Nephron (organoid): ENCODE data around the gene CYB561.

Experiments
- H3K27ac Mint-ChIP-seq, 3 experiments: 2 replicates each; pipeline ENCODE4 v1.8.0; 2020; ENCODE audit warnings: mixed read lengths in 3 of 3, mild to moderate bottlenecking in 2 of 3, moderate library complexity in 1 of 3
- H3K27me3 Mint-ChIP-seq: 2 replicates; pipeline ENCODE4 v1.8.0; 2021; ENCODE audit warnings: low read depth, mild to moderate bottlenecking, moderate library complexity, mixed read lengths
- H3K36me3 Mint-ChIP-seq: 2 replicates; pipeline ENCODE4 v1.8.0; 2020; ENCODE audit warnings: low read depth, mixed read lengths
- H3K4me1 Mint-ChIP-seq: 2 replicates; pipeline ENCODE4 v1.8.0; 2020; ENCODE audit warnings: mixed read lengths
- H3K4me3 Mint-ChIP-seq, 3 experiments: 2 replicates each; pipeline ENCODE4 v1.8.0; 2020; ENCODE audit warnings: mild to moderate bottlenecking in 3 of 3, mixed read lengths in 3 of 3, moderate library complexity in 2 of 3
- H3K9me3 Mint-ChIP-seq: 2 replicates; pipeline ENCODE4 v1.8.0; 2020; ENCODE audit warnings: mixed read lengths
- TF ChIP-seq, protein P1 (sequence below), 3 experiments: fragments of 200-600 bp; sonication (generic); IDR thresholded peaks; one replicate each; pipeline ENCODE4 v1.5.0; 2021; ENCODE audit warnings: antibody characterized with exemption in 3 of 3; ENCODE audit not compliant: unreplicated experiment in 3 of 3

Gene CYB561

DNA sequence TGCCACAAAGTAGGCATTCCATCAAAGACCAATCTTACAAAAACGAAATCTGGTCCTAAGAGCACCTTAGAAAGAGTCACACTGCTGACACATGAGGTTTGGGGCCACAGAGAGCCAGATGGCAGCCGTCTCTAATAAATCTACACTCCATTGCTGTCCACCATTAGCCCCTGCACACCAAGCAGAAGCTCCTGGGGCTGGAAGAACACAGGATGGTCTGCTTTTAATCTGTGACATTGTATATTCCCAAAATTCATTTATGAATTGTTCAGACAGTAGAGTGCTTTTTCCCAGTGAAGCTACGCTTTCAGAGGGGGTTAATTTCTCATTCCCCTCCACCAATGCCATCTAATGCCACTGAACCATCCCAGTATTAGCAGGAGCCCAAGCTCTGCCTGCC is 1.6 kb downstream of the CYB561 start:
- no peaks in the 10 kb centered on the region for H3K9me3 Mint-ChIP-seq
- TF ChIP-seq, protein P1, sequence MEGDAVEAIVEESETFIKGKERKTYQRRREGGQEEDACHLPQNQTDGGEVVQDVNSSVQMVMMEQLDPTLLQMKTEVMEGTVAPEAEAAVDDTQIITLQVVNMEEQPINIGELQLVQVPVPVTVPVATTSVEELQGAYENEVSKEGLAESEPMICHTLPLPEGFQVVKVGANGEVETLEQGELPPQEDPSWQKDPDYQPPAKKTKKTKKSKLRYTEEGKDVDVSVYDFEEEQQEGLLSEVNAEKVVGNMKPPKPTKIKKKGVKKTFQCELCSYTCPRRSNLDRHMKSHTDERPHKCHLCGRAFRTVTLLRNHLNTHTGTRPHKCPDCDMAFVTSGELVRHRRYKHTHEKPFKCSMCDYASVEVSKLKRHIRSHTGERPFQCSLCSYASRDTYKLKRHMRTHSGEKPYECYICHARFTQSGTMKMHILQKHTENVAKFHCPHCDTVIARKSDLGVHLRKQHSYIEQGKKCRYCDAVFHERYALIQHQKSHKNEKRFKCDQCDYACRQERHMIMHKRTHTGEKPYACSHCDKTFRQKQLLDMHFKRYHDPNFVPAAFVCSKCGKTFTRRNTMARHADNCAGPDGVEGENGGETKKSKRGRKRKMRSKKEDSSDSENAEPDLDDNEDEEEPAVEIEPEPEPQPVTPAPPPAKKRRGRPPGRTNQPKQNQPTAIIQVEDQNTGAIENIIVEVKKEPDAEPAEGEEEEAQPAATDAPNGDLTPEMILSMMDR (IDR thresholded peaks at IDR 0.05; ENCODE audit: unreplicated experiment in 3 of 3): no peak
- no peaks in the 10 kb centered on the region for H3K36me3 Mint-ChIP-seq
- peak overlapping the region in 2 of 3 experiments; percentile 57 to 64 for H3K27ac Mint-ChIP-seq
- peaks cover 22% of the 10 kb centered on the region for H3K4me1 Mint-ChIP-seq
- H3K27me3 Mint-ChIP-seq: peaks cover 11% of the 10 kb centered on the region
- H3K4me3 Mint-ChIP-seq: peak overlapping the region; percentile 80 to 82 (median 82)

DNA sequence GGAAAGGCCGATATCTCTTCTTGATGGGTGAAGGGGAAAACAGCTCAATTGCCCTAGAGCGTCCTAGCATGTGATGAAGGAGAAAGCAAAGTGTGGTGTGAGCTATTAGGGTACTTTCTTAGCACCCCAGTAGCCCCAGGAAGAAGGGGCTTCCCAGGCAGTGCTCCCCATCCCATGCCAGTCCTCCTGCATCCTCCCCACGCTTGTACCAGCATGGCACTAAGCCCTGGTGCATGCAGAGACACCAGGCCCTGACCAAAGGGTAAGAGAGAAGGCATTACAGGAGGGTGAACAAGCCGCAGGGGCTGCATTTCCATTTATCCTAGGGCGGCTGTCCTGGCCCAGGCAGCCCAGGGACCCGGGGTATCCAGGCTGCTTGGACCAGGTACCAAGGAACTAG is 3.1 kb downstream of the CYB561 start:
- Mint-ChIP-seq H3K9me3 (no peaks in the 10 kb centered on the region), H3K27ac (peak overlapping the region in 1 of 3 experiments; percentile 4), H3K4me3 (peak overlapping the region in 1 of 3 experiments; percentile 20), H3K27me3 (peaks cover 7% of the 10 kb centered on the region), H3K4me1 (peaks cover 18% of the 10 kb centered on the region), H3K36me3 (no peaks in the 10 kb centered on the region)
- TF ChIP-seq, protein P1 (IDR thresholded peaks at IDR 0.05; ENCODE audit: unreplicated experiment in 3 of 3): no peak

DNA sequence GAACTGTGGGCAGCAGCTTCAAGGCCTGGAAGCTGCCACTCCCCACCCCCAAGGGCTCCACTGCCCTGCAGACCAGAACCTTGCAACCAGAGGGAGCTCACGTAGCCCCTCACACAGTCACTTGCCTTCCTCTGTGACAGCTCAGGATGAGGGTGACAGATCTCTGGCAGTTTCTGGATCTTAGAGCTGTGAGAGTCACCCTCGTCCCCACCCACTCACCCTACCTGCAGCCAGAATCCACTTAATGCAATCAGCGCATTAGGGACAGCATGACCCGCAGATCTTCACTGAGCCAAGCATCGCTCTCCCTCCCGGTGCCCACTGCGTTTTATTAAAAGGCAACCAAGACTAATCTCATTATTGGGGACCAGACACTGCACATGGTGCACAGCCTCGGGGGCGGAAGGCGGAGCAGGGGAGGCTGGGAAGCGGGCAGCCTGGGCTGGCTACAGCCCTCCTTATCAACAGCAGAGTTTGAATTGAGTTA is 3.5 kb downstream of the CYB561 start:
- Mint-ChIP-seq H3K27me3 (peaks cover 7% of the 10 kb centered on the region), H3K4me1 (peaks cover 16% of the 10 kb centered on the region), H3K4me3 (peak overlapping the region in 1 of 3 experiments; percentile 36), H3K9me3 (no peaks in the 10 kb centered on the region), H3K27ac (peak overlapping the region in 1 of 3 experiments; percentile 4), H3K36me3 (no peaks in the 10 kb centered on the region)
- TF ChIP-seq, protein P1 (IDR thresholded peaks at IDR 0.05; ENCODE audit: unreplicated experiment in 3 of 3): peak in 2 of 3 experiments; percentile 13 to 14

DNA sequence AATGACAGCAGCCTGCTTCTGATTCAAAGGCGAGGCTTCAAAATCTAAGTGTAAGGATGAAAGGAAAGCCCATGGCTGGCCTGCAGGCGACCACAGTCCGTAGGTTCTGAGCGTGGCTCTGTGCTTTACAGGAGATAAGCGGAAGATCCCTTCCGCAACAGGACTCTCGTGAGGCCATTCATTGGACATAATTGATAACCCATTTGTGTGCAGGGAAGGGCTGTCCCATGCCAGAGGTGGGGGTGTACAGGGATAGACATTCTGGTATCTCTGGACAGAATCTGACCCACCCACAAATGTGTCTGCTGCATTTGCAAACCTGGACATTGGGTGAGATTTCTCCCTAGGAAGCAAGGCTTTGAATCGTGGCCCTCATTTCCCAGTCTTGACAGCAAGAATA is 4.0 kb downstream of the CYB561 start:
- Mint-ChIP-seq H3K9me3 (no peaks in the 10 kb centered on the region), H3K4me1 (peaks cover 11% of the 10 kb centered on the region), H3K36me3 (no peaks in the 10 kb centered on the region), H3K27ac (no peak overlapping the region), H3K4me3 (no peak overlapping the region), H3K27me3 (peaks cover 7% of the 10 kb centered on the region)
- TF ChIP-seq, protein P1 (IDR thresholded peaks at IDR 0.05; ENCODE audit: unreplicated experiment in 3 of 3): no peak

DNA sequence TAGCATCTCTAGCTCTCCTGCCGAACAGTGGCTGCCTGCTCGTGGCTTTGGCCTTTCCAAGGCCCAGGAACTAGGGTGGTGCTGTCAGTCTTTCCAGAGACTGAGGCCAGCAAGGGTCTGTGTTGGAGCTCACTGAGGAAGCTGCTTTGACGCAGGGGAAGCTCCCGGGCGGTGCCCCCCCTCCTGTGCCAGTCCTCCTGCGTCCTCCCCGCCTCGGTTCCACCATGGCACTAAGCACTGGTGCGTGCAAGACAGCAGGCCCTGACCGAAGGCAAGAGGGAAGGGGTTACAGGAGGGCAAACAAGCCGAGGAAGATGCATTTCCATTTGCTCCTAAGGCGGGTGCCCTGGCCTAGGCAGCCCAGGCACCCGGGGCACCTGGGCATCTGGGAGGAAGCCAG is 4.5 kb downstream of the CYB561 start:
- Mint-ChIP-seq H3K9me3 (no peaks in the 10 kb centered on the region), H3K27me3 (peaks cover 7% of the 10 kb centered on the region), H3K36me3 (no peaks in the 10 kb centered on the region), H3K27ac (no peak overlapping the region), H3K4me1 (peaks cover 11% of the 10 kb centered on the region), H3K4me3 (no peak overlapping the region)
- TF ChIP-seq, protein P1 (IDR thresholded peaks at IDR 0.05; ENCODE audit: unreplicated experiment in 3 of 3): no peak

DNA sequence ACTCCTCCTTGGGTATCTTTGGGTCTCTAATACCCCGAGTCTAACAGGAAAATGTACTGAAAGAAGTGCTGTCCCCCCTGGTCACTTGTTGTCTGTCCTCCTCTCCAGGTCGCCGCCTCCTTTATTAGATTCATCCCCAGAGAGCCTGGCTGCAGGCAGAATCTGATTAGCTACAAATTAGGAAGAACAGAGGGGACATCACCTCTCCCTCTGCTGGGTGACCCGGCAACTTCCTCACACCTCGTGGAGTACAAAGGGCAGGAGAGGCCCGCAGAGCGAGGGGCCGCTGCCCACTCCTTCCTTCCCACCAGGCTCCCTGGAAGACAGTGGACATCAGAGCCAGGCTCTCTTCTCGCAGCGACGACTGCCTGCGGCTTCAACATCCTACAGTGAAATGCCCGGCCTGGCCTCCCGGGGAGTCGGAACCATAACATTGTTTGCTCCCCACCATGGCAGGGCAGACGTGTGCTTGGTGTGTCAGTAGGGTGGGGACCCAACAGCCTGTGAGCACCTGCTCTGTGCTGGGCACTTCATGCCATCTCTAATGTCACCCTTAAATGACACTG is 5.3 kb downstream of the CYB561 start:
- TF ChIP-seq, protein P1 (IDR thresholded peaks at IDR 0.05; ENCODE audit: unreplicated experiment in 3 of 3): no peak
- Mint-ChIP-seq H3K27me3 (peaks cover 7% of the 10 kb centered on the region), H3K4me1 (peaks cover 11% of the 10 kb centered on the region), H3K9me3 (no peaks in the 10 kb centered on the region), H3K27ac (no peak overlapping the region), H3K4me3 (no peak overlapping the region), H3K36me3 (no peaks in the 10 kb centered on the region)
